Measurements from ENCODE around the gene ATP2B2.

The ATP2B2 gene

DNA sequence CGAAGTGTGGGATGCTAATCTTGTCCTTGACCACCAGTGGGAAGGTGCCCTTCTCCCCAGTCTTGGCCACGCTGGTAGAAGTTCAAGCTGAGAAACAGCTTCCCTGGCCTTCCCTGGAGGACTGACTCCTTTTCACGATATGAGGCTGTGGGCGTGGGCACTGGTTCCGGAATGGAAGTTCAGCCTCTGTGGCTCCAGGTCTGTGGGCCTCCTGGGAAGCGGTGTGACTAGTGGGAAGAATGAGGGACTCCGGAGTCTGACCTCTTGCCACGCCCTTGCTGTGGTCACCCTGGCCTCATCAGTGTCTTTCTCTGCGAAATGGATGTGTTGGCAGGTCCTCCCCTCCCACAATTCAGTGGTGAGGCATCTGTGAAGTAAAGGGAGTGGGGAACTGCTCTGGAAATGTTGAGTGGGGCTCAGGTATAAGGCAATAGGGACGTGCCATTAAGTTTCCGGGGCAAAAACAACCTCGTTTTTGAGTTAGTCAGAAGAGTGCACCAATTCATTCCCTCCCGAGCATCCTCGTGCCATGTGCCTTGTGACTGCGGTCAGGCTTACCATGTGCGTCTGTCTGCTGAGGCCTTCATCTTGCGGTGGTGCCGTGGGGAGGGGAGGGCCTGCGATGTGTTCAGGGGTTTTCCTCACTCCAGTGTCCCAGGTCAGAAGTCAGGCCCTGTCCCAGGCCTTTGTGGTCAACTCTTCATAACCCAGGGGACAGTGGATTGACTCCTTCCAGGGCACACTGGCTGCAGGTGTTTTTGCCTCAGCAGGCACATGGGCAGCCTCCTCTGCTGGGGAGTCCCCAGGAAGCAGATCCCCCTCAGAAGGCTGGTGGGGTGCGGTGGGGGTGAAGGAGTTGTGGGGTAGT is 172.7 kb downstream of the ATP2B2 start:
- TF ChIP-seq, protein P1, sequence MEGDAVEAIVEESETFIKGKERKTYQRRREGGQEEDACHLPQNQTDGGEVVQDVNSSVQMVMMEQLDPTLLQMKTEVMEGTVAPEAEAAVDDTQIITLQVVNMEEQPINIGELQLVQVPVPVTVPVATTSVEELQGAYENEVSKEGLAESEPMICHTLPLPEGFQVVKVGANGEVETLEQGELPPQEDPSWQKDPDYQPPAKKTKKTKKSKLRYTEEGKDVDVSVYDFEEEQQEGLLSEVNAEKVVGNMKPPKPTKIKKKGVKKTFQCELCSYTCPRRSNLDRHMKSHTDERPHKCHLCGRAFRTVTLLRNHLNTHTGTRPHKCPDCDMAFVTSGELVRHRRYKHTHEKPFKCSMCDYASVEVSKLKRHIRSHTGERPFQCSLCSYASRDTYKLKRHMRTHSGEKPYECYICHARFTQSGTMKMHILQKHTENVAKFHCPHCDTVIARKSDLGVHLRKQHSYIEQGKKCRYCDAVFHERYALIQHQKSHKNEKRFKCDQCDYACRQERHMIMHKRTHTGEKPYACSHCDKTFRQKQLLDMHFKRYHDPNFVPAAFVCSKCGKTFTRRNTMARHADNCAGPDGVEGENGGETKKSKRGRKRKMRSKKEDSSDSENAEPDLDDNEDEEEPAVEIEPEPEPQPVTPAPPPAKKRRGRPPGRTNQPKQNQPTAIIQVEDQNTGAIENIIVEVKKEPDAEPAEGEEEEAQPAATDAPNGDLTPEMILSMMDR (IDR thresholded peaks at IDR 0.05; ENCODE audit: low read depth, low read length) = no peak
- H3K4me3 ChIP-seq (ENCODE audit: low read depth, low read length) = no peak overlapping the region

DNA sequence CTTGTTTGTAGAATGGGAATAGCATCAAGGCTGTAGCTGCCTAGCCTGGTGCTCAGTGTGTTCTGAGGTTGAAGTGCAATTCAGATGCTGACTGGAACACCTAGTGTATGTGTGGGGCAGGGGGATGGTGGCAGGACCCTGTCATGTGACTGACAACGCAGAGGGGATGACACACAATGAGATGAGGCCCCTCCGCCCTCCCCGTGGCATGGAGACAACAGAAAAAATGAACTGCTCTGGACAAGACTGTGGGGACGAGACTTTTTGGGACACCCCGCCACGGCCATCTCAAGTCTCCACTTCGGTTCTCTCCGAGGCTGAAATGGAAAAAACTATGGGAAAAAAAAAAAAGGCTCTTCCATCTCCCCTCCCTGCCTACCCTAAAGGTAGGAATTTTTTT is 174.1 kb downstream of the ATP2B2 start:
- TF ChIP-seq, protein P1 (IDR thresholded peaks at IDR 0.05; ENCODE audit: low read depth, low read length) = no peak

DNA sequence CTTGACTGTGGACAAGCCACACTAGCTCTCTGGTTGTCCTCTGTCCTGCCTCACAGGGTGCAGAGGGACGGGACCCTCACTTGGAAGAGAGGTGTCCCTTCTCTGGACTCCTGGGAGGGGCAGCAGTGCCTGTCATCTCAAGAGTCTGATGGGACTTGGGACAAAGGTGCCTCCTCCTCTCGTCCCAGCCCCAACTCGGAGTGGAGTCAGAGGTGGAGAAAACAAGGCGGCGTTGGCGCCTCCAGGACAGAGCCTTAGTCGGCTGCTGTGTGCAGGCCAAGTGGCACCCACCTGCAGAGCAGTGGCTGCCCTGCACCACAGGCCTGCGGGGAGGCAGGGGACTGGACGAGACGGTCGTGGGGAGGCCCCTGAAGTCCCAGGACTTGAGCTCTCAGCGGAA is 175.1 kb downstream of the ATP2B2 start:
- TF ChIP-seq, protein P1 (IDR thresholded peaks at IDR 0.05; ENCODE audit: low read depth, low read length) = no peak
- no peak overlapping the region for H3K4me3 ChIP-seq (ENCODE audit: low read depth, low read length)

More for the DNA sequence above, 174.1 kb downstream of the ATP2B2 start:
- no peak overlapping the region for H3K4me3 ChIP-seq (ENCODE audit: low read depth, low read length)

DNA sequence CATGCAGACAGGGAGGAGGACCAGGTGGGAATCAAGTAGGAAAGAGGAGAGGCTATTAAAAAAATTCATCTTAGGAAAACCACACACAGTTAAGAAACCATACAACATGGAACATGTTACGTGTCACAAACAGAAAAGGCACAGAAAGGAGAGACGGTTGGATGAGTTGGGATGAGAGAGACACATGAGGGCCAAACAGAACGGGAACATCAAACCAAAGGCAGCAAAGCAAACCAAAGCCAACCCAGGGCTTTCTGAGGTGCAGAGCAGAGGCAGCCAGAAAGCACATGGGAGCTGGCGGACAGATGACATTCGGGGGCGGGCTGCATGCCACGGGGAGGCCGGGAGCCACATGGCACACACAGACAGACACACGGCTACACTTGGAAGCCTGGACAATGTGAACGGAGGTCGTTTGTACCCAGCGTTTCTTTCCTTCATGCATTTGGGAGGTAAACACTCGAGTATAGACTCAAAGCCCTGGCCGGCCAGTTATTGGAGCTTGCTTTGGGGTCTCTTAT is 175.8 kb downstream of the ATP2B2 start:
- H3K4me3 ChIP-seq (ENCODE audit: low read depth, low read length) = no peak overlapping the region
- TF ChIP-seq, protein P1 (IDR thresholded peaks at IDR 0.05; ENCODE audit: low read depth, low read length) = no peak

DNA sequence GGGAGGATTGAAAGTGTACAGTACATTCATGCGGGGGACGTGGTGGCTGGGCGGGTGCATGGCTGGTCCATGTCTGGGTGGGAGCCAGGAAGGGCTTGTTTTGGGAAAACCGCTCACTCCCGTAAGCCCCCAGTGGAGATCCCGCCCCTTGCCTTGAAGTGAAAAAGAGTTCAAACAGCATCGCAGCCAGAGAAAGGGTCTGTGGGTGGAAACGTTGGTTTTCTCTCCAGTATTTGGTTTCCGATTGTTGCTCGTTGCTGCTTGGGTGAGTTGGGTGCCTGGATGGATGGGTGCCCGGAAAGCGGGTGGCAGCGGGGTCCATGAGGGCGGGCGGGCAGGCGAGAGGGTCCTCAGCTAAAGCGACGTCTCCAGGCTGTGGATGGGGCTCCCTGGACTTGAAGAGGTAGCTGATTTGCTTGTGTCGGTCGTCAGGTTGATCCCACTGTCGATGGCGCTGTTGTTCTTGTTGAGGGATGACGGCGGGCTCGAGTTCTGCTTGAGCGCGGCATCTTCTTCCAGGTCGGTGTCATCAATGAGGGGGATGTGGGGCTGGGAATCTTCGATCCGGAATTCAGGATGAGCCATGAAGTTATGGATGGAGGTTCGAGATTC is 176.8 kb downstream of the ATP2B2 start:
- TF ChIP-seq, protein P1 (IDR thresholded peaks at IDR 0.05; ENCODE audit: low read depth, low read length) = no peak
- no peak overlapping the region for H3K4me3 ChIP-seq (ENCODE audit: low read depth, low read length)

DNA sequence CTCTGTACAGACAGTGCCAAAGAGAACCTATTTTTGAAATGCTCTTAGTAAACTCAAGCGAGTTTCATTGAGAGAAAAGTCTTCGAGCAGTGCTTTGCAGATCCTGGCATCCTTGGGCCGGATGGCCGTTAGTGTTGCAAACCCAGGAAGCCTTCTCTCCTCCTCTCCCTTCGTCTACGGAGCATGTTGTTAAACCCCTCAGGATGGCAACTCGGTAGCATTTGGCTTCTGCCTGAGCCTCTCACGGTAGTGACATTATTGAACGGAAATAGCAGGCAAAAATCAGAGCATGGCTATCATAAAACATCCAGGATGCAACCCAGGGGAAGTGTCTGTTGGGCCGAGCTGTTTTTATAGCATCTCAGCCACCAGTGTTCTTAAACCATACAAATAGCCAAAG is 177.8 kb downstream of the ATP2B2 start:
- H3K4me3 ChIP-seq (ENCODE audit: low read depth, low read length) = no peak overlapping the region
- TF ChIP-seq, protein P1 (IDR thresholded peaks at IDR 0.05; ENCODE audit: low read depth, low read length) = no peak

DNA sequence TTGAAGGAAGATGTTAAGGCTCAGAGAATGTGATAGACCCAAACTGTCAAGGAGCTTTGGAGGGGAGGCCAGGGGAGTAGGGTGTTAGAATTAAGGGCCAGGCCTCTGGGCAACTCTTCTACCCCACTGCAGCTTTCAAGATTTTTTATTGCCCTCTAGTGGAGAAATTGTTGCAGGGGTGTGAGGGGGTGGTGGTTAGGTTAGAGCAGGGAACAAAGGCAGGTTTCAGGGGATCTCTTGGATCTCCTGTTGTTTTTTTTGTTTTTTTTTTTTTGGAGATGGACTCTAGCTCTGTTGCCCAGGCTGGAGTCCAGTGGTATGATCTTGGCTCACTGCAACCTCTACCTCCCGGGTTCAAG is 183.1 kb downstream of the ATP2B2 start:
- TF ChIP-seq, protein P1 (IDR thresholded peaks at IDR 0.05; ENCODE audit: low read depth, low read length) = no peak
- H3K4me3 ChIP-seq (ENCODE audit: low read depth, low read length) = no peak overlapping the region
